Activated CD8-positive, alpha-beta memory T cell treated with anti-CD3 and anti-CD28 coated beads for 4 hours (primary cell): ENCODE results near the gene CACNA1C.

Experiments used
- DNase-seq, 2 donors: peaks; one replicate each; pipeline ENCODE4 v3.0.0-alpha.2; 2020; ENCODE audit warnings: low read depth in 2 of 2

Gene CACNA1C

GRCh38 chr12:2171672-2172426 is 119.1 kb downstream of the CACNA1C start:
- DNase-seq: no peak

DNA sequence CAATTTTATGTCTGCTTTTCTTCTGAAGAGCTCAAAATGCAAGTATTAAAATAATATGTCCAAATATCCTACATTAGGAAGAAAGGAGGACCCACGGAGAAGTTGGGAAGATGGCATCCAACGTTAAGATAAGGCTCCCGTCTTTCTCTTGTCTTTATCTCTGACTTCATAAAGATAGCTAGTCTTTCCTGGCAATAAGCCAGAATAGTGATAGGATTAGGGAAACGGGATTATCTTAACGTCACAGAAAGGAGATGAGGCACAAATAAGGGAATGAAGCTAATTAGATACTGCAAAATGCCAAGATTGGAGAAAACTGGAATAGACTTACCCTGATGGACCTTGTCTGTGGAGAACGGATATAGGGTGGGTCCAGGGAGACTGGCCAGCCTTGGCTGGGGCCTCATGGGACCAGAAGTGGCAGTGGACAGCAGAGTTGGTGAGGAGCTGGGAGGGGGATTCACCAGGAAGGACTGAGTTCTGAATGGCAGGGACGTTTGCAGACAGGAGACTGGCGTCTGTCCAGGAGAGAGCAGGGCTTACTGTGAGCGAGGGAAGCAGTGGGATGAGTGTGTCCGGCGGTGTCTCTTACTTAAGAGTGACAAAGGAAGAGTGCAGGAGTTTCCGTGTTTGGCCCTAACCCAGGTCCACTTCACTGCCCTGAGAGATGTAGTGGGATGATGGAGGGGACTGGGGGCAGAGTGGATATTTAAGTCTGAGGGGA is 119.9 kb downstream of the CACNA1C start:
- DNase-seq: no peak

DNA sequence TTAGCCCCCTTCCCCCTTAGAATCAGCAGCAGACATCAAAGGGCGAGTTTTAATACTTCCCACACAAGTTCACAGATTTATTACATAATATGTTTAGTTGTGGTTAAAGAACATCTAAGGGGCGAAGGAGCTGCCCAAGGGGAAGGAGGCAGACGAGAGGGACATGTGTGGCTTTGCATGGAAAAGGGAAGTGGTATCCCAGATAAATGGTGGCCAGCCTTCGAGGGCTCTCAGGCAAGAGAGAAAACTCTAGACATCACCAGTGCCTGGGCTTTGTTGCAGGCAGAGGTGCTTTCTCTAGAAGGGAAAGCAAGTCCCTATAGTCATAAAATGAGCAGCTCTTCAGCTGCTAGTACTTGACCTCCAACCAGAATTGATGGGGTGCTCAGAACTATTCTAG is 121.2 kb downstream of the CACNA1C start:
- no peak for DNase-seq

DNA sequence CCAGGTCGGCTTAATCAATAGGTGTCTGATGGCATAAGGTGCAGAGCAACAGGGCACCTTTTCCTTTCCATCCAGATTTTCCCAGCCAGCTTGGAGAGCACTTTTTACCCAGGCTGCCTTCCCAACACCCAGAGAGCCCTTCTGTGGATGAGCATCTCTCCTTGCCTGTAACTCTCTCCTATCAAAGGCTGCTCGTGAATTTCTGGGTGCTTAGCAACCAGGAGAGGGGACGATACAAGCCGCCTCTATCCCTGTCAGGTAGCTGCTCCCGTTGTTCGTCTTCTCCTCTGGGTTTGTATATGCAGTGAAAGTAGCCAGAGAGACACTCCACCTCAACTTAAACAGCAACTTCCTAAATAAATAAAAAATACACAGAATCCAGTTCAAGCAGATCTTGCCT is 124.2 kb downstream of the CACNA1C start:
- DNase-seq: no peak

DNA sequence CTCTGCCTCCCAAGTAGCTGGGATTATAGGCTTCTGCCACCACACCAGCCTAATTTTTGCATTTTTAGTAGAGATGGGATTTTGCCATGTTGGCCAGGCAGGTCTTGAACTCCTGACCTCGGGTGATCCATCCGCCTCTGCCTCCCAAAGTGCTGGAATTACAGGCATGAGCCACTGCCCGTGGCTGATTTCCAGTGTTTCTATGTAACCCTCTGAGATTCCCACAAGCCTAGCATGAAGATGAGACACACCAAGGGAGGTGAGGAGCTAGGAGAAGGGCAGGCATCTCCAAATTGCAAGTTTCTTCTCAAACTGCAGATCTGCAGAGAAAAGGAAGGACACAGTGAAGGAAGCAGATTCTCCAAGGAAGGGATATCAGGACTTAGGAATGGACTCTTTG is 125.0 kb downstream of the CACNA1C start:
- no peak for DNase-seq

DNA sequence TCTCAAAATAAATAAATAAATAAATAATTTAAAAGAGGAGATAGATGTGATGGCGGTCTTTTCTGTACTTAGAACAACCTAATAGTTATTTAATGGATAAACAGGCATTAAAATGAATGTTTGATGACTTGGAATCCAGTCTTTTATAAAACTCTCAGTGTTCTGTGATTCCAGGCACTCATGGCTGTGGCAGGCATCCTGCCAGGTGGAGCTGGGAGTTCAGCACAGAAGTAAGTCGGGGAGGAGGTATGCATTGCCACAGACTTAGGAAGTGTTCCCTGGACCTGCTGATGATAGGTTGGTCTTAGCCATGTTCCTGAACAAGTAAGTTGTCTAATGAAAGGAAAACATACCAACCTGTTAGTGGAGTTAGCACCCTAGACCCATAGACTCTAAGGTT is 126.3 kb downstream of the CACNA1C start:
- DNase-seq: no peak

GRCh38 chr12:2179953-2180736 is 127.4 kb downstream of the CACNA1C start:
- DNase-seq: no peak

GRCh38 chr12:2180737-2181082 is 127.9 kb downstream of the CACNA1C start:
- DNase-seq: no peak

DNA sequence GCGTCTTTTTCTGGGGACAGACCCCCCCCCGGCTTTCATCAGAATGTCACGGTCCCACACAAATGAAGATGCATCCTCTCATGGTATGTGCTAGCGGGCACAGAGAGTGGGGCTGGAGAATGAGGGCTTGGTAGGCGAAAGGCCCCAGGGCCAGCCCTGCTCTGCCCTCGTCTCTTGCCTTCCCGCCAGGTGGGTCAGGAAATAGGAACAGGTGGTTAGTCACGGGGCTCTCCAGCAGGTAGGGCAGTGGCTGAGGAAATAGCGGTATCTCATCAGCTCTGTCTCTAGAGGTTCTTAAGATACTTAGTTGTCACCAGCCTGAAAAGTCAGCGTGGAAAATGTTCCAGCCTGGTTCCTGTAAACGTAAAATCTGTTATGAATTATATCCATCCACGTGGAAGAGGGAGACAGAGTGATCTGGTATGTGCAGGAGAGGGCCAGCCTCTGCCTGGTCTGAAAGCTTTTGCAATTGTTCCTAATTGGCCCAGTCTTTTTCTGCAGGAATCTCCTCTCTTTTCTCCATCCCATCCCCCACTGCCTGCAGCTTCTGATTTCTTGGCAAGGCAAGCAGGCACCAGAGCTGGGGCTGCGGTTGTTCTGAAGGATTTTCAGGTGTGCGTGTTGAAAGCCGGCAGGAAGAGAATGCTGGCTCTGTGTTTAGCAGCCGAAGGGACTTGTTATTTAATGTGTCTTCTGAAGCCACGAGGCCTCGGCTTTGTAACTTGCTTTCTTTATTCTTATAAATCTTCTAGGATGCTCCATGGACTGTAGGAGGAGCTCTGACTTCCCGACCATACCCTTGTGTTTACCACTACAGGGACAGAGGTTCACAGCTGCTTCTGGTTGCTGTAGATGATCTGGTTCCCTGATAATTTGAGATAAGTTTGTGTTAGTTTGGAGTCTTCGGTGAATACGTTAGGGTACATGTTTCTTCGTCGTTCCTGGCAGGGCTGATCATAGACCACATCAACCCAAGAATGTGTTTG is 131.1 kb downstream of the CACNA1C start:
- no peak for DNase-seq

DNA sequence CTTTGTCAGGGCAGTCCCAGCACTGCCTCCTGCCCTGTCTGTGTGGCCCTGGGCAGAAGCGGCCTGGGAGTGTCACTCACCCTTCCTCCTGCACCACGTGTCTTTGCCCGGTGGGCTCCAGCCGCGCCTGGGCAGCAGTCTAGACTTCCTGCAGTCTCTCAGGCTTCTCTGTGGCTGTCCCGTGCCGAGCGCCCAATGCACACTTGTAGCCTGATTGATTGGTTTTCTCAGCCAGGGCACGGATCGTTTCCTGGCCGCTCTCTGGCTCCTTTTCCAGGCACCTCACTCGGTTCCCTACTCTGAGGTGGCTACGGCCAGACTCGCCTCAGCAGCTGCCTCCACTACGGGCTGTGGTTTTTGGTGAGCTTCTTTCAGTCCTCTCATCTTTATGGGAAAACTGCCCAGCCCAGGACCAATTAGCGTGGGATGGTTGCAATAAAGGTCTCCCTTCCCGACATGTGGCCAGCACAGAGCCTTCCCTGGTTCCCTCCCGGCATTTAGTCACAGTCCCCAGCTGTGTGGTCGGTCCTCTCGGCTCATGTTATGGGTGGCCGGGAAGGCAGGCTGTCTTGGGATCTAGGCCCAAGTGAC is 133.1 kb downstream of the CACNA1C start:
- no peak for DNase-seq

- DNase-seq: no peak
Observed at GRCh38 chr12:2187195-2187945, 134.6 kb downstream of the CACNA1C start.

- DNase-seq: no peak
Observed at GRCh38 chr12:2190085-2190484, 137.3 kb downstream of the CACNA1C start.

GRCh38 chr12:2190896-2191533 is 138.2 kb downstream of the CACNA1C start:
- DNase-seq: no peak

DNA sequence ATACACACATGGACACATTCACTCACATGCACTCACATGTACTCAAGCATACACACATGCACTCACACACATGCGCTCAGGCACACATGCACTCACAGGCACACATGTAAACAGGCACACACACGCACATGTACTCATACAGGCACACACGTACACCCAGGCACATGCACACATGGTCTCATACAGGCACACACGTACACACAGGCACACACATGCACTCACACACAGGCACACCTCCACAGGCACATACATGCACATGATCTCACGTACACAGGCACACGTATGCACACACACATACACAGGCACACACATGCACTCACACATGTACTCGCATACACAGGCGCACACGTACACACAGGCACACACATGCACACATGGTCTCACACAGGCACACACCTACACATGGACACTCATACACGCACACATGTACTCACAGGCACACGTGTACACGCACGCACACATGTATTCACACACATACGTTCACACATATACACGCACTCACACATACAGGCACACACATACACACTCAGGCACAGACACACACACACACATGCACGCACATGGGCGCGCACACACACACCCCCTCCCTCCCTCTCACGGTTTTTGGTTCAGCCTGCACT is 138.9 kb downstream of the CACNA1C start:
- no peak for DNase-seq

DNA sequence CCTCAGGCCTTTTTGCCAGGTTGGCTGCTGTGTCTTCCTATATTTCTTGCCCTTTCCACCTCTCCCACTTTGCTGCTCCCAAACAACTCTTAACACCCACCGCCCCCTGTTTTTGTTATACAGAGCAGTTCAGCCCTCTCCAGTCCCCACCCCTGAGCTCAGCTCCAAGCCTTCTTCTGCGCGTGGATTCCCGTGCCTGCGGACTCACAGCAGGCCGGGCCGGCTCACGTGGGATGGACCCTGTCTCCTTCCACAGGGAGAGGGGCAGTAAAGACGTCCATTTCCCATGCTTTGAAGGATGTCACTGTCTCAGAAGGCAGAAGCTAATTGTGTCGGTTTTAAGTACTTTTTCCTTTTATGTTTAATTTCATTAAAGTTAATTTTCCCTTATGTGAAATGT is 139.4 kb downstream of the CACNA1C start:
- DNase-seq: no peak

GRCh38 chr12:2194060-2194459 is 141.3 kb downstream of the CACNA1C start:
- no peak for DNase-seq

GRCh38 chr12:2194571-2194970 is 141.8 kb downstream of the CACNA1C start:
- no peak for DNase-seq

- DNase-seq: no peak
Observed at GRCh38 chr12:2195085-2195484, 142.3 kb downstream of the CACNA1C start.

DNA sequence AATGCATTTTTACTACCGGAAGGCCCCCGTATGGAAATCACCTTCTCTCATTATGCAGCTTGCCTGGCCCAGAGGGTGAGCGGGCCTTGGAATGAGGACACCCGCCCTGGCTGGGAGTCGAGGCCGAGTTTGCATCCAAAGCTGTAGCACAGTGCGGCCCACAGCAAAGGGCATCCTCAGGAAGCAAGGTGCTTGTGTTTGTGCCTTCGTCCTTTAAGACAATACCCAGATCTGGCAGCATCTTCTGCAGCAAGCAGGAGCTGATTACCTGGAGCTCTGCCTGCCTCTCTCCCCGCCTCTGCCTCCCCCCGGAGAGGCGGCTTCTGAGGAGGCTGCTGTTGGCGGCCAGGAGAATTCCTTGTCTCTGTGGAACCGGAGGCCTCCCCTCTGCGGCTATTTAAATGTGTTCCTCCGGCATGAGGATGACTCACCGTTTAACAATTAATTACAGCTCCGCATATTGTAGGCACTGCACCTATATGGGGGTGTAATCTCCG is 145.3 kb downstream of the CACNA1C start:
- no peak for DNase-seq
